ENCODE data around the gene ST3GAL4. TPM values are rescaled to one million over a fixed set of nuclear protein-coding genes. Genes with fewer than 3 reads are reported as not detected.

Gene ST3GAL4
- total and polyA plus RNA-seq, 9 of the 15 experiments (the other 6 are each of a cell fraction or from before 2014, with no cell fraction given), result 0.27 to 22.9 (median 10.5) TPM

DNA sequence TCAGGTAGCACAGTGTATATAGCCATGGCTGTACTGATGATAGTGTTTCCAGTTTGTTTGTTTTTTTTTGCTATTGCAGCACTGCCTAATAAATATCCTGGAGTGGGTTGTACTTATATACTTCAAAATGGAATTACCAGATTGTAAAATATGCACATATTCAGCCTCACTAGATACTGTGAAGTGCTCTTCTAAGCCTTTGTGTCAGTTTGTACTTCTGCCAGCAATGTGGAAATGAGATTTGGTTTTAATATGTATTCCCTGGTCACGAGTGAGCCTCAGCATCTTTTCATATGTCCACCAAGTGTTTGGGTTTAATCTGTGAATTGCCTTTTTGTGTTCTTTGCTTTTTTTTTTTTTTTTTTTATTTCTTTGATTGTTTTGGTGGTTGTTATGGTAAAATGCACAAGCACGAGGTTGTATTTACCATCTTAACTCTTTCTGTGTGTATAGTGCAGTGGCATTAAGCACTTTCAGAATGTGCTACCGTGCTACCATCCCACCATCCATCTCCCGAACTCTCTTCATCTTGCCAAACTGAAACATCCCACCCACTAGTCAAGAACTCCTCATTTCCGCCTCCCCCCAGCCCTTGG, 34.9 kb downstream of the ST3GAL4 start:
- H3K9me1 ChIP-seq (ENCODE audit: control insufficient read depth, insufficient read depth, low read length), result no peaks in the 10 kb centered on the region
- no peak overlapping the region for H3K4me3 ChIP-seq
- no TSS peak for BruUV-seq (replicated peaks)
- no peak for FAIRE-seq
- no peak overlapping the region for H3K9ac ChIP-seq (ENCODE audit: insufficient read depth in 1 of 2, low read depth in 2 of 2, low read length in 2 of 2)
- CTCF ChIA-PET (ENCODE audit: low intra/inter-chr PET ratio), result interaction anchor here (3.1 kb wide), 1 partner anchor 80 kb away, joined by 27 read pairs; no protein-coding TSS in a partner anchor
- intact Hi-C loops (cut with micrococcal nuclease) (loop anchor here (5.0 kb wide), 1 partner anchor 43 kb away; no protein-coding TSS in a partner anchor), in situ Hi-C loops (cut with MboI) (no loop called here)
- H2AFZ ChIP-seq (ENCODE audit: low read depth, low read length), result no peak overlapping the region
- DNase-seq (ENCODE audit: extremely low read depth in 1 of 4, low spot score in 3 of 4), result no peak
- POLR2A ChIA-PET, result no interaction called here
- H3K27me3 ChIP-seq (ENCODE audit: control insufficient read depth in 2 of 2, insufficient read depth in 2 of 2, low read length in 2 of 2), result no peaks in the 10 kb centered on the region
- no peak for ATAC-seq
- 62% methylated on average over 5 of the region's 5 CpGs for WGBS (ENCODE audit: insufficient coverage, low coverage, missing lambda C conversion rate)
- no peak overlapping the region for H3K4me2 ChIP-seq (ENCODE audit: insufficient read depth, low read length)
- peaks cover 9% of the 10 kb centered on the region; the same call in 1 of the 2 replicates for H4K20me1 ChIP-seq (replicated peaks; ENCODE audit: control insufficient read depth, insufficient read depth, low read length)
- no peaks in the 10 kb centered on the region for H3K9me3 ChIP-seq (replicated peaks; ENCODE audit: control insufficient read depth, insufficient read depth, low read depth, low read length)
- H3K79me2 ChIP-seq (ENCODE audit: control insufficient read depth, insufficient read depth, low read length), result no peaks in the 10 kb centered on the region
- TF ChIP-seq, protein P1, sequence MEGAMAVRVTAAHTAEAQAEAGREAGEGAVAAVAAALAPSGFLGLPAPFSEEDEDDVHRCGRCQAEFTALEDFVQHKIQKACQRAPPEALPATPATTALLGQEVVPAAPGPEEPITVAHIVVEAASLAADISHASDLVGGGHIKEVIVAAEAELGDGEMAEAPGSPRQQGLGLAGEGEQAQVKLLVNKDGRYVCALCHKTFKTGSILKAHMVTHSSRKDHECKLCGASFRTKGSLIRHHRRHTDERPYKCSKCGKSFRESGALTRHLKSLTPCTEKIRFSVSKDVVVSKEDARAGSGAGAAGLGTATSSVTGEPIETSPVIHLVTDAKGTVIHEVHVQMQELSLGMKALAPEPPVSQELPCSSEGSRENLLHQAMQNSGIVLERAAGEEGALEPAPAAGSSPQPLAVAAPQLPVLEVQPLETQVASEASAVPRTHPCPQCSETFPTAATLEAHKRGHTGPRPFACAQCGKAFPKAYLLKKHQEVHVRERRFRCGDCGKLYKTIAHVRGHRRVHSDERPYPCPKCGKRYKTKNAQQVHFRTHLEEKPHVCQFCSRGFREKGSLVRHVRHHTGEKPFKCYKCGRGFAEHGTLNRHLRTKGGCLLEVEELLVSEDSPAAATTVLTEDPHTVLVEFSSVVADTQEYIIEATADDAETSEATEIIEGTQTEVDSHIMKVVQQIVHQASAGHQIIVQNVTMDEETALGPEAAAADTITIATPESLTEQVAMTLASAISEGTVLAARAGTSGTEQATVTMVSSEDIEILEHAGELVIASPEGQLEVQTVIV (CRISPR knock-in tag; IDR thresholded peaks at IDR 0.05; ENCODE audit: borderline replicate concordance), result no peak
- TF ChIP-seq BRD4 (IDR thresholded peaks at IDR 0.05), result no peak
- TF ChIP-seq ZNF12 (CRISPR knock-in tag; IDR thresholded peaks at IDR 0.05), result no peak
- no peak for TF ChIP-seq RNF2 (IDR thresholded peaks at IDR 0.05)
- no peak for TF ChIP-seq ZC3H11A (IDR thresholded peaks at IDR 0.05; ENCODE audit: low read depth, low read length)
- no peak for TF ChIP-seq BRF1 (IDR thresholded peaks at IDR 0.05; ENCODE audit: borderline replicate concordance, extremely low read depth, insufficient read length)
- H3K36me3 ChIP-seq (ENCODE audit: control insufficient read depth, insufficient read depth, low read length), result no peaks in the 10 kb centered on the region
- H3K27ac ChIP-seq (ENCODE audit: extremely low read depth, low read depth, low read length), result no peak overlapping the region
- peaks cover 0 to 3% of the 10 kb centered on the region in 2 experiments for H3K4me1 ChIP-seq (replicated peaks in 1 of 2; ENCODE audit: control insufficient read depth in 2 of 2, insufficient read depth in 2 of 2, low read length in 2 of 2)

Data from K562 (cell line).